ENCODE measurements around the gene WSB1.

The WSB1 gene

DNA sequence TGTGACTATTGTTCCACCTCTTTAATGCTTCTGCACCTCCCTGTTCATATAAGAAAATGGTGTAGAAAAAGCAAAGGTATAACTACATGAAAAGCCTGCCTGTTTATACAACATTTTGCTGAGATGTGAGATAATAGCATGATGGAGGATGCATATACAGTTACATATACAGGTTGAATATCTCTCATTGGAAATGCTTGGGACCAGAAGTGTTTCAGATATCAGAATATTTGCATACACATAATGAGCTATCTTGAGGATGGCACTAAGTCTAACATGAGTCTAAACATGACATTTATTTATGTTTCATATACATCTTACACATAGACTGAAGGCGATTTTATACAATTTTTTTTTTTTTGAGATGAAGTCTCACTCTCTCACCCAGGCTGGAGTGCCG is 5.7 kb upstream of the WSB1 start:
- intact Hi-C loops (cut with DNase I; ENCODE audit: low total_unique reads): no loop called here
- TF ChIP-seq, protein P1, sequence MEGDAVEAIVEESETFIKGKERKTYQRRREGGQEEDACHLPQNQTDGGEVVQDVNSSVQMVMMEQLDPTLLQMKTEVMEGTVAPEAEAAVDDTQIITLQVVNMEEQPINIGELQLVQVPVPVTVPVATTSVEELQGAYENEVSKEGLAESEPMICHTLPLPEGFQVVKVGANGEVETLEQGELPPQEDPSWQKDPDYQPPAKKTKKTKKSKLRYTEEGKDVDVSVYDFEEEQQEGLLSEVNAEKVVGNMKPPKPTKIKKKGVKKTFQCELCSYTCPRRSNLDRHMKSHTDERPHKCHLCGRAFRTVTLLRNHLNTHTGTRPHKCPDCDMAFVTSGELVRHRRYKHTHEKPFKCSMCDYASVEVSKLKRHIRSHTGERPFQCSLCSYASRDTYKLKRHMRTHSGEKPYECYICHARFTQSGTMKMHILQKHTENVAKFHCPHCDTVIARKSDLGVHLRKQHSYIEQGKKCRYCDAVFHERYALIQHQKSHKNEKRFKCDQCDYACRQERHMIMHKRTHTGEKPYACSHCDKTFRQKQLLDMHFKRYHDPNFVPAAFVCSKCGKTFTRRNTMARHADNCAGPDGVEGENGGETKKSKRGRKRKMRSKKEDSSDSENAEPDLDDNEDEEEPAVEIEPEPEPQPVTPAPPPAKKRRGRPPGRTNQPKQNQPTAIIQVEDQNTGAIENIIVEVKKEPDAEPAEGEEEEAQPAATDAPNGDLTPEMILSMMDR (IDR thresholded peaks at IDR 0.05): no peak

GRCh38 chr17:27289856-27290255 is 4.1 kb upstream of the WSB1 start:
- H3K4me3 ChIP-seq: no peak overlapping the region
- TF ChIP-seq, protein P1 (IDR thresholded peaks at IDR 0.05): no peak
- intact Hi-C loops (cut with DNase I; ENCODE audit: low total_unique reads): no loop called here
- H3K27me3 ChIP-seq: no peaks in the 10 kb centered on the region
- H3K27ac ChIP-seq: no peak overlapping the region
- H3K9me3 ChIP-seq: no peaks in the 10 kb centered on the region
- DNase-seq: no peak
- no peaks in the 10 kb centered on the region for H3K36me3 ChIP-seq
- H3K4me1 ChIP-seq: peaks cover 0 to 8% (median 5%) of the 10 kb centered on the region in 4 donors

More for the DNA sequence above, 5.7 kb upstream of the WSB1 start:
- no peak for DNase-seq
- Histone ChIP-seq H3K4me1 (peaks cover 0 to under 1% (median under 1%) of the 10 kb centered on the region in 4 donors), H3K36me3 (no peaks in the 10 kb centered on the region), H3K4me3 (no peak overlapping the region), H3K27ac (no peak overlapping the region), H3K9me3 (no peaks in the 10 kb centered on the region), H3K27me3 (no peaks in the 10 kb centered on the region)

DNA sequence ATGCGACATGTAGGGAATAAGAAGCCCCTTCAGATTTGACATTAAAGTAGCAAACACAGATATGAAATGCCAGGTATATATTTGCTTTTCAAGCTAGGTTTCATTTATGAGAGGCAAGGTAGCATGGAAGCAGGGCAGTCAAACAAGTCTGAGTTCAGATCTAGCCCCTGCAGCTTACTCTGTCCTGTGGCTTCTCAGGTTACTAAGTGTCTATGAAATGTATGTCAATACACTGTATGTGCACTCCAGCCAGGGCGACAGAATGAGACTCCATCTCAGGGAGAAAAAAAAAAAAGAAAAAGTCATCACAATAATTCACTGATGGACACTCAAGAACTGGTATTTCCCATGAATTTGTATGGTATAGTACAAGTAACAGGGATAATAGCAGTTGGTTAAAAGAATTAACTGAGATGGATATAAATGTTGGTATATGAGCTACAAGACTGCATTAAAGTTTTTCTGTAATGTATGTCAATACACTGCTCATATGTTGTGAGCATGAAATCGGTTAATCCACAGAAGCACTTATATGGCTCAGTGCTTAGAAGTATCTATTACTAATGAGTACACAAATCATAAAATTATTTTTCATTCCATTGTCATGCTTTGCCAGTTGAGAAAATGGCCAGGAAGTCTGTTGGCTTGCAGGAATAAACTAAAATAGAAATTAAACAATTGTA is 2.9 kb upstream of the WSB1 start:
- no peaks in the 10 kb centered on the region for H3K9me3 ChIP-seq
- H3K27me3 ChIP-seq: no peaks in the 10 kb centered on the region
- H3K4me3 ChIP-seq: no peak overlapping the region
- TF ChIP-seq, protein P1 (IDR thresholded peaks at IDR 0.05): no peak
- intact Hi-C loops (cut with DNase I; ENCODE audit: low total_unique reads): no loop called here
- H3K4me1 ChIP-seq: peaks cover 0 to 8% (median 5%) of the 10 kb centered on the region in 4 donors
- no peak overlapping the region for H3K27ac ChIP-seq
- no peaks in the 10 kb centered on the region for H3K36me3 ChIP-seq
- DNase-seq: no peak

- intact Hi-C loops (cut with DNase I; ENCODE audit: low total_unique reads): no loop called here
Measured at GRCh38 chr17:27293359-27293897, 486 bp upstream of the WSB1 start.

DNA sequence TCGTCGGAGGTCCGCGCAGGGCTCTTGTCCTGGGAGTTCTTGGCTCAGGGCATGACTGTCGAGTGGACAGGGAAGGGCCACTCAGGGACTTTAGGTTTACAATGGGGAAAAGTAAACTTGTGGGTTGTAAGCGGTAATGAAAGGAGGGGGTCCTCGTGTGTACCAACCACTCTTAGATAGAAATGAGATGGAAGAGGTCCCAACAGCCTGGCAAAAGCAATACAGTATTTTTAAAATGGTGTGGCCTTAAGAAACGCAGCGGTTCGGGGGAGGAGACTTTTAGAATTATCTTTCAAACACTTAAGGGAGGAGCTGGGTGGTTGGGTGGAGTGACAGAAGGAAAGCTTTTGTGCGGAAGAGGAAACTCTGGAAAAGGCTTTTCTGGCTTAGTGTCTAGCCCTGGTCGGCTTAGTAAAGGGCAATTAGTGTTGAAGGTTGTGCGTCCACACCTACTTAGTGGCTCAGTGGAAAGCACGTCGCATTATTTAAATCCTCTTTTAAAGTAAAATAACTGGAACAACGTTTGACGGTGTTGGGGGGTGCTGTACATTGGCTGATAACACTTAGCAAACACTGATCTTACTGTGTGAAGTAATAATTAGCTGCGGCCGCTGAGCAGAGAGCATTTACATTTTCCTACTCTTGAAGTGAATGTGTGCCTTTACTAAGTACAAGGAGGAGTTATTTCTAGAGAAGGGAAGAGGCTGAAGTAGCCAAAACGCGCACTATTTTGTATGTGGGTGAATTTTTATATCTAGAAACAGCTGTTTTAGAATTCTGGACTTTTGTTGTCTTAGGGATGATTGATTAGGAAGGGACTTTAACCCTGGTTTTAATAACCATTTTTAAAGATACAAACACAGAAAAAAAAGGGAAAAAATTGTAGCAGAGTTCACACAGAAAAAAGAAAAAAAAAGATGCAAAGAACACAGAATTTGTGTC is 1.0 kb downstream of the WSB1 start:
- intact Hi-C loops (cut with DNase I; ENCODE audit: low total_unique reads): loop anchor here (1.0 to 2.0 kb wide), 2 partner anchors 38 to 50 kb away; no protein-coding TSS in a partner anchor
- peak overlapping the region; percentile 84 to 89 for H3K4me3 ChIP-seq
- TF ChIP-seq, protein P1 (IDR thresholded peaks at IDR 0.05): no peak
- peaks cover 0 to 43% (median 28%) of the 10 kb centered on the region in 4 donors for H3K4me1 ChIP-seq
- DNase-seq: peak; percentile 82 to 83
- peak overlapping the region; percentile 99 to 100 for H3K27ac ChIP-seq
- H3K9me3 ChIP-seq: no peaks in the 10 kb centered on the region
- H3K27me3 ChIP-seq: no peaks in the 10 kb centered on the region
- H3K36me3 ChIP-seq: no peaks in the 10 kb centered on the region

More at GRCh38 chr17:27293359-27293897, 486 bp upstream of the WSB1 start:
- no peaks in the 10 kb centered on the region for H3K27me3 ChIP-seq
- TF ChIP-seq, protein P1 (IDR thresholded peaks at IDR 0.05): no peak
- no peaks in the 10 kb centered on the region for H3K36me3 ChIP-seq
- H3K4me1 ChIP-seq: peaks cover 0 to 28% (median 17%) of the 10 kb centered on the region in 4 donors
- no peaks in the 10 kb centered on the region for H3K9me3 ChIP-seq
- peak in 1 of 2 donors; percentile 78 for DNase-seq
- H3K4me3 ChIP-seq: peak overlapping the region; percentile 84 to 89
- peak overlapping the region; percentile 99 to 100 for H3K27ac ChIP-seq

Data from tibial artery (tissue), 4 donors.